SK-N-SH (cell line): ENCODE data around the gene TMEM266. TPM values are rescaled to one million over a fixed set of nuclear protein-coding genes. Genes with fewer than 3 reads are reported as not detected.

Experiments used
- CTCF ChIA-PET: fragments of 300-600, 350-600 bp; formaldehyde crosslinking; extraction: SDS; loops from one replicate; lab custom pipeline; 2021; lab: Yijun Ruan, JAX
- POLR2A ChIA-PET: fragments of 350-600 bp; sonication (Branson Sonifier 250); formaldehyde crosslinking; extraction: SDS; loops from one replicate; lab custom pipeline; 2020; ENCODE audit warnings: antibody characterized with exemption, inconsistent platforms; lab: Yijun Ruan, JAX
- DNase-seq: peaks from one replicate; pipeline ENCODE4 v3.0.0; 2012
- H2AFZ ChIP-seq: fragments of 200-600 bp; sonication (generic); 2 replicates; pipeline ENCODE4 v1.8.1; 2016; ENCODE audit warnings: antibody characterized with exemption, mild to moderate bottlenecking, low read depth
- H3F3A ChIP-seq: fragments of 200-600 bp; sonication (generic); replicated peaks from 2 replicates; pipeline ENCODE3; 2016; ENCODE audit warnings: antibody characterized with exemption, mild to moderate bottlenecking; ENCODE audit not compliant: insufficient read depth
- H3K27ac ChIP-seq, 2 experiments: fragments of 200-500 bp in 1 of 2; fragments of 200-600 bp in 1 of 2; sonication (Bioruptor generic) in 1 of 2; sonication (generic), shearing (Covaris generic) in 1 of 2; 2 replicates each; pipeline versions ENCODE4 v1.5.1 to v1.6.1; 2014 to 2016; ENCODE audit warnings: low read depth in 2 of 2, inconsistent platforms in 1 of 2, low read length in 1 of 2, mild to moderate bottlenecking in 1 of 2, mixed read lengths in 1 of 2
- H3K27me3 ChIP-seq: fragments of 200-600 bp; sonication (generic), shearing (Covaris generic); 2 replicates; pipeline ENCODE4 v1.6.1; 2016; ENCODE audit warnings: mixed run types; ENCODE audit not compliant: insufficient read depth
- H3K36me3 ChIP-seq, 2 experiments: fragments of 200-500 bp in 1 of 2; fragments of 200-600 bp in 1 of 2; sonication (Bioruptor generic) in 1 of 2; sonication (generic) in 1 of 2; replicated peaks in 1 of 2; 2 replicates each; pipeline versions ENCODE3 to v1.5.1; 2014 to 2016; ENCODE audit warnings: low read length in 1 of 2, mild to moderate bottlenecking in 1 of 2; ENCODE audit not compliant: insufficient read depth in 2 of 2, control insufficient read depth in 1 of 2
- H3K4me1 ChIP-seq, 2 experiments: fragments of 200-500 bp in 1 of 2; fragments of 200-600 bp in 1 of 2; sonication (Bioruptor generic) in 1 of 2; sonication (generic), shearing (Covaris generic) in 1 of 2; 2 replicates each; pipeline versions ENCODE4 v1.5.1 to v1.6.1; 2014 to 2016; ENCODE audit warnings: low read depth in 1 of 2, low read length in 1 of 2, mixed run types in 1 of 2; ENCODE audit not compliant: insufficient read depth in 2 of 2, control insufficient read depth in 1 of 2
- H3K4me2 ChIP-seq: fragments of 200-600 bp; sonication (generic), shearing (Covaris generic); 2 replicates; pipeline ENCODE4 v1.6.1; 2017; ENCODE audit warnings: mixed run types
- H3K4me3 ChIP-seq, 2 experiments: fragments of 200-500 bp in 1 of 2; fragments of 200-600 bp in 1 of 2; sonication (Bioruptor generic) in 1 of 2; sonication (generic), shearing (Covaris generic) in 1 of 2; 2 replicates each; pipeline versions ENCODE4 v1.5.1 to v1.8.1; 2014 to 2016; ENCODE audit warnings: low read depth in 2 of 2, inconsistent platforms in 1 of 2, low read length in 1 of 2, mild to moderate bottlenecking in 1 of 2, mixed read lengths in 1 of 2, moderate library complexity in 1 of 2
- H3K79me2 ChIP-seq: fragments of 200-600 bp; sonication (generic); 2 replicates; pipeline ENCODE4 v1.8.1; 2017; ENCODE audit warnings: mild to moderate bottlenecking; ENCODE audit not compliant: insufficient read depth
- H3K9ac ChIP-seq: fragments of 200-600 bp; sonication (generic); 2 replicates; pipeline ENCODE4 v1.6.1; 2017; ENCODE audit warnings: mixed run types
- H3K9me2 ChIP-seq: fragments of 200-600 bp; sonication (generic); 2 replicates; pipeline ENCODE4 v1.6.1; 2017; ENCODE audit warnings: mixed run types
- H3K9me3 ChIP-seq: fragments of 200-600 bp; sonication (generic); 2 replicates; pipeline ENCODE4 v1.6.1; 2017; ENCODE audit warnings: mixed run types, mild to moderate bottlenecking, moderate library complexity
- H4K20me1 ChIP-seq: fragments of 200-600 bp; sonication (generic); 2 replicates; pipeline ENCODE4 v1.6.1; 2017; ENCODE audit warnings: mild to moderate bottlenecking, mixed run types; ENCODE audit not compliant: insufficient read depth
- CHD2 ChIP-seq: fragments of 150-350 bp; IDR thresholded peaks from 2 replicates; pipeline ENCODE4 v1.6.1; 2018; ENCODE audit warnings: low read length; ENCODE audit not compliant: partially characterized antibody
- CTCF ChIP-seq: fragments of 200-600 bp; sonication (generic); IDR thresholded peaks from 2 replicates; pipeline ENCODE4 v1.6.1; 2017; ENCODE audit warnings: antibody characterized with exemption, mild to moderate bottlenecking, moderate library complexity
- ELF1 ChIP-seq: IDR thresholded peaks from 2 replicates; pipeline ENCODE4 v1.4.0; 2012
- FOSL2 ChIP-seq: IDR thresholded peaks from 2 replicates; pipeline ENCODE4 v1.4.0; 2012; ENCODE audit warnings: low read depth, mild to moderate bottlenecking, moderate library complexity, borderline replicate concordance
- FOXJ3 ChIP-seq: sonication (generic); formaldehyde crosslinking; IDR thresholded peaks from 2 replicates; pipeline ENCODE4 v1.5.1; 2020; ENCODE audit warnings: mild to moderate bottlenecking, missing genetic modification reagents
- FOXM1 ChIP-seq: IDR thresholded peaks from 2 replicates; pipeline ENCODE4 v1.4.0; 2012; ENCODE audit warnings: low read depth, mild to moderate bottlenecking
- GATA2 ChIP-seq: sonication (generic); formaldehyde crosslinking; IDR thresholded peaks from 2 replicates; pipeline ENCODE4 v1.5.0; 2020; ENCODE audit warnings: mild to moderate bottlenecking, missing genetic modification reagents
- IRF3 ChIP-seq: fragments of 150-350 bp; IDR thresholded peaks from 2 replicates; pipeline ENCODE4 v1.6.1; 2016; ENCODE audit warnings: mild to moderate bottlenecking, low read depth, low read length
- JUND ChIP-seq: IDR thresholded peaks from 2 replicates; pipeline ENCODE4 v1.4.0; 2012
- MEF2A ChIP-seq: IDR thresholded peaks from 2 replicates; pipeline ENCODE4 v1.4.0; 2012; ENCODE audit warnings: low read depth, borderline replicate concordance
- MXI1 ChIP-seq: IDR thresholded peaks from 2 replicates; pipeline ENCODE4 v1.6.1; 2012; ENCODE audit warnings: mild to moderate bottlenecking, low read depth, low read length, improper control_type of control experiment
- PBX3 ChIP-seq: IDR thresholded peaks from 2 replicates; pipeline ENCODE4; 2012
- RAD21 ChIP-seq: IDR thresholded peaks from 2 replicates; pipeline ENCODE4 v1.6.1; 2012; ENCODE audit warnings: mild to moderate bottlenecking, low read length
- RCOR1 ChIP-seq: fragments of 150-350 bp; IDR thresholded peaks from 2 replicates; pipeline ENCODE4 v1.6.1; 2017; ENCODE audit warnings: antibody characterized with exemption, low read length
- REST ChIP-seq: IDR thresholded peaks from 2 replicates; pipeline ENCODE4 v1.6.1; 2012; ENCODE audit warnings: mild to moderate bottlenecking, low read depth, low read length, moderate library complexity
- SIN3A ChIP-seq: IDR thresholded peaks from 2 replicates; pipeline ENCODE4 v1.6.1; 2012; ENCODE audit warnings: low read depth, mild to moderate bottlenecking, low read length, moderate library complexity, borderline replicate concordance
- TAF1 ChIP-seq: IDR thresholded peaks from 2 replicates; pipeline ENCODE4 v1.6.1; 2012; ENCODE audit warnings: low read depth, mild to moderate bottlenecking, low read length, moderate library complexity, borderline replicate concordance
- TCF12 ChIP-seq: IDR thresholded peaks from 2 replicates; pipeline ENCODE4 v1.4.0; 2012
- USF2 ChIP-seq: fragments of 150-350 bp; IDR thresholded peaks from 2 replicates; pipeline ENCODE4 v1.6.1; 2017; ENCODE audit warnings: antibody characterized with exemption, low read length, low read depth, borderline replicate concordance
- YY1 ChIP-seq: IDR thresholded peaks from 2 replicates; pipeline ENCODE4 v1.4.0; 2012; ENCODE audit warnings: low read depth, mild to moderate bottlenecking
- ZBTB33 ChIP-seq: IDR thresholded peaks from 2 replicates; pipeline ENCODE4 v1.4.0; 2012; ENCODE audit warnings: low read depth, borderline replicate concordance
- WGBS: methylation state at CpG from one replicate; pipeline ENCODE4 v1.1.6; 2017; ENCODE audit warnings: low lambda C conversion rate; 5-methylcytosine and 5-hydroxymethylcytosine counted together
- polyA plus RNA-seq, 3 experiments: library from polyadenylated mRNA; depleted of rRNA; stranded (reverse); fragments of >200 nt; gene quantifications; 2 replicates each; pipeline ENCODE4 v1.2.3, GENCODE V29; 2012

The TMEM266 gene
- polyA plus RNA-seq, 1 of the 3 experiments (the other 2 are of a cell fraction), result 0.07 TPM

GRCh38 chr15:76107169-76107568, 47.4 kb downstream of the TMEM266 start (continued):
- TF ChIP-seq FOXM1 (no peak), GATA2 (CRISPR knock-in tag) (no peak), TAF1 (no peak), PBX3 (no peak), FOSL2 (no peak), MEF2A (no peak), SIN3A (no peak), JUND (no peak)

- no peak for DNase-seq
- TF ChIP-seq FOXJ3 (CRISPR knock-in tag) (no peak), CTCF (no peak), CHD2 (no peak), FOSL2 (no peak), YY1 (no peak), ELF1 (no peak), IRF3 (no peak), REST (no peak), USF2 (no peak), RAD21 (no peak), JUND (no peak), FOXM1 (no peak), RCOR1 (no peak), ZBTB33 (no peak), TCF12 (no peak), MXI1 (no peak), TAF1 (no peak)
- TF ChIP-seq, all 33 proteins: peak for 0
- Histone ChIP-seq H2AFZ (no peak overlapping the region), H3K36me3 (no peaks in the 10 kb centered on the region), H4K20me1 (no peaks in the 10 kb centered on the region), H3K27me3 (no peaks in the 10 kb centered on the region), H3K27ac (no peak overlapping the region), H3K4me3 (no peak overlapping the region), H3K9ac (no peak overlapping the region), H3K79me2 (no peaks in the 10 kb centered on the region), H3K9me3 (no peaks in the 10 kb centered on the region), H3K9me2 (no peaks in the 10 kb centered on the region), H3F3A (no peaks in the 10 kb centered on the region), H3K4me1 (no peaks in the 10 kb centered on the region), H3K4me2 (no peak overlapping the region)
- CTCF ChIA-PET, result interaction anchor here (0.9 to 1.2 kb wide), 3 partner anchors 26 to 49 kb away, joined by 3 to 4 read pairs (median 3); no protein-coding TSS in a partner anchor
- POLR2A ChIA-PET, result no interaction called here
- 40% methylated on average over 7 of the region's 9 CpGs for WGBS
Observed at GRCh38 chr15:76108021-76108723, 48.4 kb downstream of the TMEM266 start.
